ENCODE measurements around the gene SEMA3E. TPM values are rescaled to one million over a fixed set of nuclear protein-coding genes. Genes with fewer than 3 reads are reported as not detected.

The SEMA3E gene
- total RNA-seq, 1 donor from 2014 or later: not detected

- no peaks in the 10 kb centered on the region for H3K4me1 Mint-ChIP-seq (ENCODE audit: low read depth)
- no peaks in the 10 kb centered on the region for H3K27me3 Mint-ChIP-seq (ENCODE audit: insufficient read depth)
- H3K9me3 Mint-ChIP-seq: no peaks in the 10 kb centered on the region
- no peak overlapping the region for H3K27ac Mint-ChIP-seq
- intact Hi-C loops (cut with micrococcal nuclease): no loop called here
- no peaks in the 10 kb centered on the region for H3K36me3 Mint-ChIP-seq (ENCODE audit: low read depth)
- H3K4me3 Mint-ChIP-seq: no peak overlapping the region
- DNase-seq (ENCODE audit: low spot score): no peak
These were observed 31.1 kb downstream of the SEMA3E start for GRCh38 chr7:83617858-83618257.

- Mint-ChIP-seq H3K4me3 (no peak overlapping the region), H3K4me1 (ENCODE audit: low read depth) (no peaks in the 10 kb centered on the region), H3K9me3 (no peaks in the 10 kb centered on the region), H3K36me3 (ENCODE audit: low read depth) (no peaks in the 10 kb centered on the region), H3K27ac (no peak overlapping the region), H3K27me3 (ENCODE audit: insufficient read depth) (no peaks in the 10 kb centered on the region)
- DNase-seq (ENCODE audit: low spot score): no peak
- intact Hi-C loops (cut with micrococcal nuclease): no loop called here
These were observed 34.8 kb downstream of the SEMA3E start for GRCh38 chr7:83614112-83614511.

- H3K4me3 Mint-ChIP-seq: no peak overlapping the region
- H3K27me3 Mint-ChIP-seq (ENCODE audit: insufficient read depth): no peaks in the 10 kb centered on the region
- intact Hi-C loops (cut with micrococcal nuclease): no loop called here
- no peaks in the 10 kb centered on the region for H3K9me3 Mint-ChIP-seq
- DNase-seq (ENCODE audit: low spot score): no peak
- H3K4me1 Mint-ChIP-seq (ENCODE audit: low read depth): no peaks in the 10 kb centered on the region
- no peaks in the 10 kb centered on the region for H3K36me3 Mint-ChIP-seq (ENCODE audit: low read depth)
- no peak overlapping the region for H3K27ac Mint-ChIP-seq
These were observed 35.7 kb downstream of the SEMA3E start for GRCh38 chr7:83613232-83613631.

- no peak overlapping the region for H3K27ac Mint-ChIP-seq
- H3K4me3 Mint-ChIP-seq: no peak overlapping the region
- intact Hi-C loops (cut with micrococcal nuclease): no loop called here
- H3K27me3 Mint-ChIP-seq (ENCODE audit: insufficient read depth): no peaks in the 10 kb centered on the region
- no peaks in the 10 kb centered on the region for H3K4me1 Mint-ChIP-seq (ENCODE audit: low read depth)
- no peak for DNase-seq (ENCODE audit: low spot score)
- H3K36me3 Mint-ChIP-seq (ENCODE audit: low read depth): no peaks in the 10 kb centered on the region
- no peaks in the 10 kb centered on the region for H3K9me3 Mint-ChIP-seq
These were observed 37.2 kb downstream of the SEMA3E start for GRCh38 chr7:83611776-83612175.

- H3K4me3 Mint-ChIP-seq: no peak overlapping the region
- H3K27me3 Mint-ChIP-seq (ENCODE audit: insufficient read depth): no peaks in the 10 kb centered on the region
- intact Hi-C loops (cut with micrococcal nuclease): no loop called here
- no peak overlapping the region for H3K27ac Mint-ChIP-seq
- H3K9me3 Mint-ChIP-seq: no peaks in the 10 kb centered on the region
- DNase-seq (ENCODE audit: low spot score): no peak
- H3K36me3 Mint-ChIP-seq (ENCODE audit: low read depth): no peaks in the 10 kb centered on the region
- H3K4me1 Mint-ChIP-seq (ENCODE audit: low read depth): no peaks in the 10 kb centered on the region
These were observed 38.2 kb downstream of the SEMA3E start for GRCh38 chr7:83610649-83611304.

DNA sequence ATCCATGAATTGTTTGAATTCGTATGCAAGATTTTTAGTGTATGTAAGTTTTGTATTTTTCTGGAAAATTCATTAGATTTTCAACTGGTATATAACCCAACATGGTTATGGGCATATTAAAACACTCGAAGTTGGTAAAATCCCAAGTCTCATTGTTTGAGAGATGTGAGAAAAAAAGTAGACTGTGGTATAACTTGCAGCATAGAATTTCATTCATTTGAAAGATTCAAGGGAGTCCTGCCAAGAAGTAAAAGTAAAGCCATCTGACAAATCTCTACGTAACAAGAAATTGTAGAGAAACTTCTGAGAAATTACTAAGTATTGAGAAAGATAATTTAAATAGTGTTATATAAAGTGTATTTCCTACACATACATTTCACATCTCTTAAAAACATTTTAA is 40.2 kb downstream of the SEMA3E start:
- intact Hi-C loops (cut with micrococcal nuclease): no loop called here
- no peak for DNase-seq (ENCODE audit: low spot score)
- H3K4me3 Mint-ChIP-seq: no peak overlapping the region
- no peaks in the 10 kb centered on the region for H3K4me1 Mint-ChIP-seq (ENCODE audit: low read depth)
- no peaks in the 10 kb centered on the region for H3K36me3 Mint-ChIP-seq (ENCODE audit: low read depth)
- H3K27me3 Mint-ChIP-seq (ENCODE audit: insufficient read depth): no peaks in the 10 kb centered on the region
- H3K27ac Mint-ChIP-seq: no peak overlapping the region
- no peaks in the 10 kb centered on the region for H3K9me3 Mint-ChIP-seq

- intact Hi-C loops (cut with micrococcal nuclease): no loop called here
- Mint-ChIP-seq H3K27ac (no peak overlapping the region), H3K4me1 (ENCODE audit: low read depth) (no peaks in the 10 kb centered on the region), H3K4me3 (no peak overlapping the region), H3K9me3 (no peaks in the 10 kb centered on the region), H3K27me3 (ENCODE audit: insufficient read depth) (no peaks in the 10 kb centered on the region), H3K36me3 (ENCODE audit: low read depth) (no peaks in the 10 kb centered on the region)
- DNase-seq (ENCODE audit: low spot score): no peak
These were observed 45.3 kb downstream of the SEMA3E start for GRCh38 chr7:83603649-83604048.

- intact Hi-C loops (cut with micrococcal nuclease): no loop called here
- H3K27ac Mint-ChIP-seq: no peak overlapping the region
- DNase-seq (ENCODE audit: low spot score): no peak
- no peaks in the 10 kb centered on the region for H3K4me1 Mint-ChIP-seq (ENCODE audit: low read depth)
- no peaks in the 10 kb centered on the region for H3K27me3 Mint-ChIP-seq (ENCODE audit: insufficient read depth)
- H3K36me3 Mint-ChIP-seq (ENCODE audit: low read depth): no peaks in the 10 kb centered on the region
- no peaks in the 10 kb centered on the region for H3K9me3 Mint-ChIP-seq
- no peak overlapping the region for H3K4me3 Mint-ChIP-seq
These were observed 49.8 kb downstream of the SEMA3E start for GRCh38 chr7:83599131-83599530.

DNA sequence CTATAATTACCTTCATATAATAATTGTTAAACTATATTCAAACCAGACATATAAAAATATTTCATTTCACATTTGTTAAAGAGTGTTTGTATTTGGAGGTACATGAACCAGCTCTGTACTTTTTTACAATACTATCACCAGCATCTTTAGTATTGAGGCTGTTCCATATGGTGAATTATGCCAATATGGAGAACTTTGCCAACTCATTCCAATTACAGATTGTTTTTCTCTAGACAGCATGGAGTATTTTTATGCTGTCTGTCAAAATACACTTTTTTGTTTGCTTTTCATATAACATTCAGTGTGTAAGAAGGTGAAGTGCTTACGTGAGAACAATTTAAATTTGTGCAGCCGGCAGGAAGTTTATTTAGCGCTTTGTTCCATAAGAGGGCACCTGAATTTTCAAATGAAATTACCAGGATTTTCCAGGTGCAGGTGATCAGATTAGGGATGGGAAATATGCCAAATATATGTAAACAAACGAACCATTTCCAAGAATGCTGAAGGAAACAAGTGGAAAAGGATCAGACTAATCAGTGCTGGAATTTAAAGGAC is 54.9 kb downstream of the SEMA3E start:
- intact Hi-C loops (cut with micrococcal nuclease): no loop called here
- no peaks in the 10 kb centered on the region for H3K36me3 Mint-ChIP-seq (ENCODE audit: low read depth)
- no peaks in the 10 kb centered on the region for H3K27me3 Mint-ChIP-seq (ENCODE audit: insufficient read depth)
- no peaks in the 10 kb centered on the region for H3K4me1 Mint-ChIP-seq (ENCODE audit: low read depth)
- no peak for DNase-seq (ENCODE audit: low spot score)
- no peaks in the 10 kb centered on the region for H3K9me3 Mint-ChIP-seq
- no peak overlapping the region for H3K4me3 Mint-ChIP-seq
- H3K27ac Mint-ChIP-seq: no peak overlapping the region

- intact Hi-C loops (cut with micrococcal nuclease): no loop called here
- DNase-seq (ENCODE audit: low spot score): no peak
These were observed 60.2 kb downstream of the SEMA3E start for GRCh38 chr7:83588602-83589240.

DNA sequence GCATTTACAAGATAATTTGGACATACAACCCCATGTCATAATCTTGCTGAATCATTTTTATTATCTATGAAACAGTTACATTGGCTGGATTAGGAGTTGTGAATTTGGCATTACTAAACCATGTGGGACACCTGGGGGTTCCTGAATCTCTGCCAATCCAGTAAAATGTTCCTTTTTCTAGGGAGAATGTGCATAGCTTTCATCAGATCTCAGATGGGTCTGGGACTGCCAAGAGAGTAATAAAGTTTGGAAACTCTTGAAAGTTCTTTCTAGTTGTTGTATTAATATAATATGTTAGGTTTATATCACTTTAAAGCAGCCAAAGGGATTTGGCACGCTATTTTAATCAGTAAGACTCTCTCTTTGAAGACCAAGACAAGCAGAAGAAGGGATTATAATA is 62.7 kb downstream of the SEMA3E start:
- Mint-ChIP-seq H3K4me1 (ENCODE audit: low read depth) (no peaks in the 10 kb centered on the region), H3K27ac (no peak overlapping the region), H3K36me3 (ENCODE audit: low read depth) (no peaks in the 10 kb centered on the region), H3K4me3 (no peak overlapping the region), H3K27me3 (ENCODE audit: insufficient read depth) (no peaks in the 10 kb centered on the region), H3K9me3 (no peaks in the 10 kb centered on the region)
- intact Hi-C loops (cut with micrococcal nuclease): no loop called here
- DNase-seq (ENCODE audit: low spot score): no peak

More at GRCh38 chr7:83588602-83589240, 60.2 kb downstream of the SEMA3E start:
- Mint-ChIP-seq H3K4me3 (no peak overlapping the region), H3K9me3 (no peaks in the 10 kb centered on the region), H3K36me3 (ENCODE audit: low read depth) (no peaks in the 10 kb centered on the region), H3K27me3 (ENCODE audit: insufficient read depth) (no peaks in the 10 kb centered on the region), H3K27ac (no peak overlapping the region), H3K4me1 (ENCODE audit: low read depth) (no peaks in the 10 kb centered on the region)

DNA sequence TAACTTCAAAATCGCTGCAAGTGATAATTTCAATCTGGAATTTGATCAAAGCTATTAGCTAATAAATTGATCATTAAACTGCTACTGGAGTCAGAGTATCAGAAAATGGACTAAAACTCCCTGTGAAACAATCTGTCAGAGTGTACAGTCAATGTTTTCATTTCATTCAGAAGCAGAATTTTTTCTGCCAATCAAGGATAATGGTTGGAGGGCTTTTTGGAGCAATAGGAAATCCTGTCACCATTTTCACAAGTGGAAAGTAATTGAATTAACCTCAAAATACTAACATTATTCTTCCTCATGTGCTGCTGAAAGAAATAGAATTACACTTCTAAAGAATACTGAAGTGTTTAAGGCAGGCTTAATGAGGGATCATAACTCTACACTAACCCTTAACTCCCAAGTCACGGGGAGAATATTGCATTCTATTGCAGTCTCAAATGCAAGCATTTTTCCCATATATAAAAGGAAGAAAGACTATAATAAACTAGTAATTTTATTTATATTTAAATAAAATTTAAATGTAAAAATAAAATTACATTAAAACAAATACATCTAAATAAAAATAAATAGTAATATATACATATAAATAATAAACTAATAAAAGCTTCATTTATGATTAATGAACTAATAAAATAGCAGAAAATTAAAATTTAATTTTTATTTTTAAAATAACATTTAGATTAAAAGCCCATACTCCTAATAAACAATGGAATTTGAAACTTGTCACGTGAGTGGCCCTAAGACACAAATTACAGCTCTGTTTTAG is 67.1 kb downstream of the SEMA3E start:
- no peak for DNase-seq (ENCODE audit: low spot score)
- H3K27ac Mint-ChIP-seq: no peak overlapping the region
- no peaks in the 10 kb centered on the region for H3K4me1 Mint-ChIP-seq (ENCODE audit: low read depth)
- H3K9me3 Mint-ChIP-seq: no peaks in the 10 kb centered on the region
- no peaks in the 10 kb centered on the region for H3K36me3 Mint-ChIP-seq (ENCODE audit: low read depth)
- H3K4me3 Mint-ChIP-seq: no peak overlapping the region
- H3K27me3 Mint-ChIP-seq (ENCODE audit: insufficient read depth): no peaks in the 10 kb centered on the region
- intact Hi-C loops (cut with micrococcal nuclease): no loop called here

- Mint-ChIP-seq H3K36me3 (ENCODE audit: low read depth) (no peaks in the 10 kb centered on the region), H3K27ac (no peak overlapping the region), H3K4me3 (no peak overlapping the region)
These were observed 69.2 kb downstream of the SEMA3E start for GRCh38 chr7:83579740-83580139.

More at GRCh38 chr7:83579740-83580139, 69.2 kb downstream of the SEMA3E start:
- Mint-ChIP-seq H3K27me3 (ENCODE audit: insufficient read depth) (no peaks in the 10 kb centered on the region), H3K4me1 (ENCODE audit: low read depth) (no peaks in the 10 kb centered on the region), H3K9me3 (no peaks in the 10 kb centered on the region)
- intact Hi-C loops (cut with micrococcal nuclease): no loop called here
- no peak for DNase-seq (ENCODE audit: low spot score)

All from activated T-helper 1 cell treated with anti-CD3 and anti-CD28 coated beads, Interleukin-12 subunit alpha, Interleukin-12 subunit beta, Interleukin-2, Interleukin-4 antibody, amounts not matched to agents 30 ng/mL and 10 ng/mL and 1 ng/mL, durations not matched to agents 14 hours and 24 hours and 36 hours (primary cell).